HG03135 (cell line): Measurements from ENCODE around the gene PRSS8.
"Not testable (repeated sequence)": the region's sequence is repeated elsewhere in the genome, so short reads cannot be mapped to it uniquely, and the experiment has no call there.

Experiments
- ATAC-seq: cut with Tn5 transposase; IDR thresholded peaks from one replicate; pipeline ENCODE4 v1.9.1; 2021; ENCODE audit warnings: mild to moderate bottlenecking, moderate library complexity; ENCODE audit not compliant: unreplicated experiment

PRSS8 gene

GRCh38 chr16:31135535-31136286 lies at the start of gene PRSS8:
PRSS8 (minus strand) TSS chr16:31135727; CDS start chr16:31135498, 229 bp downstream.
- no peak for ATAC-seq

DNA sequence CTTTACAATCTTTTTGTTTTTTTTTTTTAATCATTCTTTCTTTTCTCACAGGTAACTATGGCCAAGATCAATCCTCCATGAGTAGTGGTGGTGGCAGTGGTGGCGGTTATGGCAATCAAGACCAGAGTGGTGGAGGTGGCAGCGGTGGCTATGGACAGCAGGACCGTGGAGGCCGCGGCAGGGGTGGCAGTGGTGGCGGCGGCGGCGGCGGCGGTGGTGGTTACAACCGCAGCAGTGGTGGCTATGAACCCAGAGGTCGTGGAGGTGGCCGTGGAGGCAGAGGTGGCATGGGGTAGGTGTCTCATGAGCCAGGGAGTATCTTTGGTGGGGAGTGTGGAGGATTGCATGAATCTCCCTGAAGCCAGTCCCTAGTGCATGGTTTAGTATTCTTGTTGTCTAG lies 49.4 kb upstream of the PRSS8 start:
- no peak for ATAC-seq

- ATAC-seq: no peak
Measured at GRCh38 chr16:31183432-31184428, 48.2 kb upstream of the PRSS8 start.

DNA sequence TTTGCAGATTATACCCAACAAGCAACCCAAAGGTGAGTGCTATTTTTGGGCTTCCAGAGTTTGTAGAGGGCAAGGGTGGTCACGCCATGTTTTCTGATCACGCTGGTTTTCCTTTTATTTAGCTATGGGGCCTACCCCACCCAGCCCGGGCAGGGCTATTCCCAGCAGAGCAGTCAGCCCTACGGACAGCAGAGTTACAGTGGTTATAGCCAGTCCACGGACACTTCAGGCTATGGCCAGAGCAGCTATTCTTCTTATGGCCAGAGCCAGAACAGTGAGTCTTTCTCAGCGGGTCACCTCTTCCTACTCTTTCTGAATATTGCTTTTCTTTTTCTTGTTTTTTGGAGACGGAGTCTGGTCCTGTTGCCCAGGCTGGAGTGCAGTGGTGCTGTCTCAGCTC lies 46.9 kb upstream of the PRSS8 start:
- no peak for ATAC-seq

- no peak for ATAC-seq
Measured at GRCh38 chr16:31181102-31181830, 45.7 kb upstream of the PRSS8 start.

- ATAC-seq: peak; percentile 53
Measured at GRCh38 chr16:31179747-31180459, 44.4 kb upstream of the PRSS8 start, which contains the start of gene FUS. FUS (plus strand) TSS chr16:31180139; CDS start chr16:31180215, 76 bp downstream.

DNA sequence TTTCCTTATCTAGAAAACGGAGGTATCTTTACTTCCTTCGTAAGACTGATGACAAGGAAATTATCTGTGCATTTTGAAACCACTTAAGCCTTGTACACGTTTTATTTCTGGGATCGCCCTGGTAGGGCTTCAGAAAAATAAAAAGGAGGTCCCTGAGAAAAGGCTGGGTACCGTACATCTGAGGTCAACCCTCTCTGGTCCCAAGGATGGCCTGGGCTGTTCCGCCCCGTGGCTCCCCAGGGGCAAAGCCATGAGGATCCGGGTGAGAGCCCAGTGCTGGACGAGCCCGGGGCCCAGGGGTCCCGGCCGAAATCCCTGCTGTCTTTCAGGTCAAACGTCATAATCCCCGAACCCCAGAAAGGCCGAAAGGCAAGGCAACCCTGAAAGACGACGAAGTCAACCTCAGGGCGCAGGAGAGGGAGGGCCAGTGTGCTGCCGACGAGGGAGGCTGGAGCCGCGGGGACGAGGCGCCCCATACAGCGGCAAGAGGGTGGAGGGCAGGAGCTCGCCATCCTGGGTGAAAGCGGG lies 43.8 kb upstream of the PRSS8 start:
- ATAC-seq: peak; percentile 3

DNA sequence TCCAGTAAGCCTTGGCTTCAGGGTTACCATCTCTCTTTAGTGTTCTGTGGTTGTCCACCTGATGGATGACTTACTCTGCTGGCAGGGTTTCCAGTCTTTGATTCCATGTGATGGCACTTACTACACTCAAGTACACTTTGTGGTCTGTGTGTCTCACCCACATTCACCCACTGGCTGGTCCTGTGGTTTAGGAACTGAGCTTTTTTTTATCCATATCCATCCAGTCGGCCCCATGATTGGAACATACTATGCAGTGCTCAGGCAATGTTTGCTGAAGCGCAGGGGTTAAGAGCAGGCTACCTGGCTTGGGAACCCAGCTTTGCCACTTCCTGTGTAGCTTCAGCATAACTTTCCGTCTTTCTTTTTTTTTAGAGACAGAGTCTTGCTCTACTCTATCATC lies 41.6 kb upstream of the PRSS8 start:
- ATAC-seq: no peak

DNA sequence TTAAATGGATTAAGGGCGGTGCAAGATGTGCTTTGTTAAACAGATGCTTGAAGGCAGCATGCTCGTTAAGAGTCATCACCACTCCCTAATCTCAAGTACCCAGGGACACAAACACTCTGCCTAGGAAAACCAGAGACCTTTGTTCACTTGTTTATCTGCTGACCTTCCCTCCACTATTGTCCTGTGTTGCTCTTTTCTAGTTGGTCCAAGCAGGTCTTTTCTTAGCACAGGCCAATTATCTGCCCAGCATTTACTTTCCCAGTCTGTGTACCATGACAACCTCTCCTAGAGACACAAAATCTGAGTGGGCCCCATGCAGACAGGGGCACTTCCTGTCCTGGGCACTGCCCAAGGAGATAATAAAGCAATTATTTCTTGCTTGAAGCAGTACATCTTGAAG lies 34.5 kb upstream of the PRSS8 start:
- ATAC-seq: not testable (repeated sequence)

- no peak for ATAC-seq
Measured at GRCh38 chr16:31168848-31169247, 33.3 kb upstream of the PRSS8 start.

- no peak for ATAC-seq
Measured at GRCh38 chr16:31167315-31167714, 31.8 kb upstream of the PRSS8 start.

DNA sequence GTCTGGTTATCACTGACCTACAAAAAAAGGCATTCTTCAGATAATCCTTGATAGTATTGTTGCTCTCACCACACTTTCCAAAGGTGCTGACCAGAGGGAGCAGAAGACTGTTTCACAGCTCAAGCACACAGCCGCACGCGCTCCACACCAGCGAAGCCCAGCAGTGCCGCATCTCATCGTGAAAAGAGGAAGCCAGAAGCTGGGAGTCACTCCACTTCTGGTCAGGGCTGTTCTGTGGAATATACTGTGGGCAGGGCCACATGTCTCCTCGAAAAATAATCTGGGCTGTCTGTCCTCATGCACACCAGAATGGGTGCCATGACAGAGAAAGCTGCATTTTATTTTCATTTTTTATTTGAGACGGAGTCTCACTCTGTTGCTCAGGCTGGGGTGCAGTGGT lies 21.6 kb upstream of the PRSS8 start:
- ATAC-seq: no peak

DNA sequence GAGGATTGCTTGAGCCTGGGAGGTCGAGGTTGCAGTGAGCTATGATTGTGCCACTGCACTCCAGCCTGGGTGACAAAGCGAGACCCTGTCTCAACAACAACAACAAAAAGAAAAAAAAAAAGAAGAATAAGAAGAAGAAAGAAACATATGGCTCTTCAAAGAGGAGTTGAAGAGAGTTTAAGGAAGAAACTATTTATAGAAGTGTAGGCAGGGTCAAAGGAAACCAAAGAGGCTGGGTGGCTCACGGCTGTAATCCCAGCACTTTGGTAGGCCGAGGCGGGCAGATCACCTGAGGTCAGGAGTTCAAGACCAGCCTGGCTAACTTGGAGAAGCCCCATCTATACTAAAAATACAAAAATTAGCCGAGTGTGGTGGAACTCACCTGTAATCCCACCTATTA lies 15.4 kb upstream of the PRSS8 start:
- not testable (repeated sequence) for ATAC-seq

DNA sequence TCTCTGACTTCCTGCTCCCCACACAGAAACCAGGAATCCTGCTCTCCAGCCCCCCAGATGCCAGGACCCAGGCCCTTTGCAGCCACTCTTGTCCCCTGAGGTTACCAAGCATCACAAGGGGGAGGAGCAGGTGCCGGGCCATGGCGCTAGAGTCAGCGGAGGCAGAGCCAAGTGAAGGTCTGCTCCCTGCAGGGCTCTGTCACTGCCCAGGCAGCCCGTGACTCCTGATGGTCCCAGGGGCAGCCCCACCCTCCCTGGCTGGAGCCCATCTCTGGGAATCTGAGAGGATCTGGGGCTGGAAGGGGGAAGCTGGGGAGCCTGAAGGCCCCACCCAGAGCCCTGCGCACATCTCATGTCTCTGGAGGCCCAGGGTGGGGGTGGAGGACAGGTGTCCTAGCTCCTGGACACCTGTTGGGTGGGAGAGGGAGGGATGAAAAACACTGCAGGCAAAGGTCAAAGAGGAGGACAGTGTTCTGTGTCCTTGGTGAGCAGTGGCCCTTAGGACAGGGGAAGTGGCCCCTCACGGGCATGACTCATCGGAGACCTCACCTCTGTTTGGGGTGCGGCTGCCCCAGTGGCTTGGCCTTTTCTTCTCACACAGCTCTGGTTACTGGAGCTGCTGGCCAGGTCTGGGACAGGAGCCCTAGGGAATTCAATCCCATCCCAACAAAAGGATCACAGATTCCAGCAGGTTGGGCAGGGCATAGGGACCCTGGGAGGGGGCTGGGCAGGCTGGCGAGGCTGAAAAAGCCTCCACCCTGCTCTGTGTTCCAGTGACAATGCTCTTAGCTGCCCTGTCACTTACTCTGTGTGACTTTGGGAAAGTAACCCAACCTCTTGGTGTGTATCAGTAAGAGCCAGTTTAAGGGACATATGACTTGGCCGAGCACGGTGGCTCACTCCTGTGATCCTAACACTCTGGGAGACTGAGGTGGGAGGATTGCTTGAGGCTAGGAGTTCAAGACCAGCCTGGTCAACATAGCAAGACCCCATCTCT lies 14.7 kb upstream of the PRSS8 start, which contains the start of gene PRSS36:
PRSS36 (minus strand) TSS at position 173 of the 997 bp plus-strand sequence; CDS start at position 142, 31 bp downstream.
- no peak for ATAC-seq

DNA sequence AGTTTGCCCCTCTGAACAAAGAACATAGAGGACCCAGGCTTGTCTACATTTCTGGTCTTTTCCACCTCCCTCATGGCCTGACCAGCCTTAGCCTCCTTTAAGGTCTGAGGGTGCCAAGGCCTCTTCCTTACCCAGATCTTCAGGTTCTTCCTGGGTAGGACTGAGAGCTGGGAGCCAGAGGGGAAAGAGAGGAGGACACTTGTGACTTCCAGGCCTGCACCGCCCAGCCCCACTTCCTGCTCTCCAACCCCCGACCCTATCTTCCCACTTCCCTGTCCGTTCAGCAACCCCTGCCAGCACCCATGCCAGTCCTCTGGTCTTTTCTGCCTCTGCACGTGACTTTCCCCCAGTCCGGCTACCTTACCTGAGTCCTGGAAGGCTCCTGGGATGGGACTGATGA lies 13.8 kb upstream of the PRSS8 start:
- ATAC-seq: no peak

- ATAC-seq: no peak
Measured at GRCh38 chr16:31148896-31149295, 13.4 kb upstream of the PRSS8 start.

DNA sequence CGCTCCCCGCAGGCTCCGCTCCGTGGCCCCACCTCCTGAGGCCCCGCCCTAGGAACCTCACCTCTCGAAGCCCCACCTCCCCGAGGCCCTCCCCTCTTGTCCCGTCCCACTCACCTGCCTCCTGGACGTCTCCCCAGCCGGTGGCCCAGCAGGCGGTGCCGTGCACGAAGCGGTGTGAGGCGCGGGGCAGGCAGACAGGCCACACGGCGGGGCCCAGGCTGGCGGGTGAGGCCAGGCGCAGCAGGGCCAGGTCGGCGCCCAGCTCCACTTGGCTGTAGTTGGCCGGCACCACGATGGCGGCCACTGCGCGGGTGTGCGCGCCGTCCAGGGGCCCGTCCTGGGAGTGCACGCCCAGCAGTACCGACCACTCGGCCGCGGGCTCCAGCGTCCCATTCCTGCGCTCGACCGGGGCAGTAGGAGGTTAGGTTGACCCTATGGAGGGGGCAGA lies 12.8 kb upstream of the PRSS8 start:
- no peak for ATAC-seq

- no peak for ATAC-seq
Measured at GRCh38 chr16:31147574-31147973, 12.0 kb upstream of the PRSS8 start.
